H9 (cell line): ENCODE data around the gene TBC1D20. TPM values are rescaled to one million over a fixed set of nuclear protein-coding genes. Genes with fewer than 3 reads are reported as not detected.

Experiments used
- DNase-seq: peaks from one replicate; pipeline ENCODE4 v3.0.0-alpha.2; 2017
- H2AFZ ChIP-seq: one replicate; pipeline ENCODE4 v1.6.1; 2013; ENCODE audit warnings: mild to moderate bottlenecking, low read length, control low read depth, moderate library complexity
- H2AK5ac ChIP-seq: 2 replicates; pipeline ENCODE4 v1.6.1; 2013; ENCODE audit warnings: low read length, control low read depth, mixed read lengths; ENCODE audit not compliant: insufficient read length
- H2BK120ac ChIP-seq: one replicate; pipeline ENCODE4 v1.6.1; 2013; ENCODE audit warnings: low read depth, mild to moderate bottlenecking, low read length, control low read depth, inconsistent platforms; ENCODE audit not compliant: poor library complexity, severe bottlenecking
- H2BK12ac ChIP-seq: 2 replicates; pipeline ENCODE4 v1.6.1; 2013; ENCODE audit warnings: low read length, control low read depth, mixed read lengths, low read depth; ENCODE audit not compliant: insufficient read length
- H2BK15ac ChIP-seq: 2 replicates; pipeline ENCODE4 v1.6.1; 2013; ENCODE audit warnings: low read depth, low read length, control low read depth
- H2BK20ac ChIP-seq: one replicate; pipeline ENCODE4 v1.6.1; 2013; ENCODE audit warnings: low read depth, mild to moderate bottlenecking, low read length, control low read depth, inconsistent platforms; ENCODE audit not compliant: poor library complexity, severe bottlenecking
- H2BK5ac ChIP-seq: 2 replicates; pipeline ENCODE4 v1.6.1; 2013; ENCODE audit warnings: low read length, control low read depth, mixed read lengths; ENCODE audit not compliant: insufficient read length
- H3K14ac ChIP-seq: 2 replicates; pipeline ENCODE4 v1.6.1; 2013; ENCODE audit warnings: low read length, control low read depth; ENCODE audit not compliant: insufficient read depth
- H3K18ac ChIP-seq: 2 replicates; pipeline ENCODE4 v1.6.1; 2013; ENCODE audit warnings: low read depth, mild to moderate bottlenecking, mixed read lengths, low read length, control low read depth; ENCODE audit not compliant: insufficient read length
- H3K23ac ChIP-seq: 2 replicates; pipeline ENCODE4 v1.6.1; 2013; ENCODE audit warnings: low read length, control low read depth, mixed read lengths, low read depth; ENCODE audit not compliant: insufficient read length
- H3K23me2 ChIP-seq: 2 replicates; pipeline ENCODE4 v1.6.1; 2013; ENCODE audit warnings: low read depth, mild to moderate bottlenecking, mixed read lengths, low read length, control low read depth; ENCODE audit not compliant: insufficient read length, poor library complexity, severe bottlenecking
- H3K27ac ChIP-seq: 2 replicates; pipeline ENCODE4 v1.5.1; 2013; ENCODE audit warnings: low read length, control low read depth, mixed read lengths, low read depth; ENCODE audit not compliant: insufficient read length
- H3K27me3 ChIP-seq: 2 replicates; pipeline ENCODE4 v1.6.1; 2013; ENCODE audit warnings: low read length, control low read depth, inconsistent platforms; ENCODE audit not compliant: insufficient read depth
- H3K4ac ChIP-seq: 2 replicates; pipeline ENCODE4 v1.6.1; 2013; ENCODE audit warnings: low read depth, mild to moderate bottlenecking, control low read depth, inconsistent platforms, low read length, moderate library complexity
- H3K4me1 ChIP-seq: 2 replicates; pipeline ENCODE4 v1.6.1; 2013; ENCODE audit warnings: low read length, control low read depth, inconsistent platforms; ENCODE audit not compliant: insufficient read depth
- H3K4me2 ChIP-seq: 2 replicates; pipeline ENCODE4 v1.6.1; 2013; ENCODE audit warnings: low read length, control low read depth, mixed read lengths; ENCODE audit not compliant: insufficient read length, insufficient read depth
- H3K56ac ChIP-seq: 2 replicates; pipeline ENCODE4 v1.6.1; 2013; ENCODE audit warnings: low read depth, mild to moderate bottlenecking, mixed read lengths, low read length, control low read depth; ENCODE audit not compliant: insufficient read length
- H3K79me1 ChIP-seq: 2 replicates; pipeline ENCODE4 v1.6.1; 2013; ENCODE audit warnings: low read depth, mild to moderate bottlenecking, moderate library complexity, low read length, control low read depth, inconsistent platforms; ENCODE audit not compliant: insufficient read depth, poor library complexity, severe bottlenecking
- H3K79me2 ChIP-seq: 2 replicates; pipeline ENCODE4 v1.6.1; 2013; ENCODE audit warnings: low read length, control low read depth, inconsistent platforms; ENCODE audit not compliant: insufficient read depth
- H3K9ac ChIP-seq: 2 replicates; pipeline ENCODE4 v1.6.1; 2013; ENCODE audit warnings: low read length, control low read depth, mixed read lengths; ENCODE audit not compliant: insufficient read length; ENCODE audit errors: extremely low read depth
- H3K9me3 ChIP-seq: one replicate; pipeline ENCODE4 v1.6.1; 2013; ENCODE audit warnings: low read depth, low read length, inconsistent platforms; ENCODE audit not compliant: control insufficient read depth
- H3T11ph ChIP-seq: one replicate; pipeline ENCODE4 v1.6.1; 2013; ENCODE audit warnings: mild to moderate bottlenecking, low read length, control low read depth, inconsistent platforms
- H4K20me1 ChIP-seq: one replicate; pipeline ENCODE4 v1.6.1; 2013; ENCODE audit not compliant: control insufficient read depth, insufficient read length, insufficient read depth
- H4K5ac ChIP-seq: 2 replicates; pipeline ENCODE4 v1.6.1; 2013; ENCODE audit warnings: low read depth, mild to moderate bottlenecking, mixed read lengths, low read length, control low read depth; ENCODE audit not compliant: insufficient read length
- H4K8ac ChIP-seq: replicated peaks from 2 replicates; pipeline ENCODE4 v1.6.1; 2013; ENCODE audit warnings: low read length, control low read depth, mixed read lengths, low read depth; ENCODE audit not compliant: insufficient read length
- H4K91ac ChIP-seq: 2 replicates; pipeline ENCODE4 v1.6.1; 2013; ENCODE audit warnings: low read depth, mild to moderate bottlenecking, moderate library complexity, mixed read lengths, low read length, control low read depth; ENCODE audit not compliant: insufficient read length
- H3K27ac Mint-ChIP-seq, 3 experiments: 2 replicates in 2 of 3; 3 replicates in 1 of 3; pipeline ENCODE4 v1.8.0; 2020 to 2021; ENCODE audit warnings: mixed read lengths in 3 of 3, mild to moderate bottlenecking in 1 of 3, moderate library complexity in 1 of 3
- H3K27me3 Mint-ChIP-seq: 2 replicates; pipeline ENCODE4 v1.8.0; 2021; ENCODE audit warnings: low read depth, mild to moderate bottlenecking, moderate library complexity, mixed read lengths
- H3K36me3 Mint-ChIP-seq, 3 experiments: 2 replicates in 2 of 3; 3 replicates in 1 of 3; pipeline ENCODE4 v1.8.0; 2020 to 2021; ENCODE audit warnings: low read depth in 3 of 3, mixed read lengths in 3 of 3; ENCODE audit not compliant: insufficient read depth in 1 of 3
- H3K4me1 Mint-ChIP-seq, 2 experiments: 2 replicates each; pipeline ENCODE4 v1.8.0; 2020; ENCODE audit warnings: mixed read lengths in 2 of 2
- H3K4me3 Mint-ChIP-seq, 2 experiments: 2 replicates in 1 of 2; 3 replicates in 1 of 2; pipeline ENCODE4 v1.8.0; 2020 to 2021; ENCODE audit warnings: mild to moderate bottlenecking in 2 of 2, mixed read lengths in 2 of 2, moderate library complexity in 1 of 2
- H3K9me3 Mint-ChIP-seq, 2 experiments: 2 replicates in 1 of 2; 3 replicates in 1 of 2; pipeline ENCODE4 v1.8.0; 2020; ENCODE audit warnings: mild to moderate bottlenecking in 2 of 2, mixed read lengths in 2 of 2, moderate library complexity in 1 of 2
- WGBS: extraction: QIAGEN DNeasy Blood & Tissue Kit; methylation state at CpG from one replicate; pipeline ENCODE4 v1.1.7; 2013; ENCODE audit warnings: missing lambda C conversion rate, low lambda C conversion rate, mixed read lengths; ENCODE audit not compliant: insufficient read length; ENCODE audit errors: extremely low coverage; 5-methylcytosine and 5-hydroxymethylcytosine counted together
- total RNA-seq: library from RNA; stranded (reverse); gene quantifications from 2 replicates; pipeline ENCODE4 v1.2.1, GENCODE V29; 2021
- TF ChIP-seq, protein P1 (sequence below): fragments of 200-600 bp; sonication (generic); conservative IDR thresholded peaks from 3 replicates; pipeline ENCODE4 v1.8.0; 2021; ENCODE audit warnings: antibody characterized with exemption, mild to moderate bottlenecking

The TBC1D20 gene
- total RNA-seq, 1 experiment from 2014 or later = 17.9 TPM

DNA sequence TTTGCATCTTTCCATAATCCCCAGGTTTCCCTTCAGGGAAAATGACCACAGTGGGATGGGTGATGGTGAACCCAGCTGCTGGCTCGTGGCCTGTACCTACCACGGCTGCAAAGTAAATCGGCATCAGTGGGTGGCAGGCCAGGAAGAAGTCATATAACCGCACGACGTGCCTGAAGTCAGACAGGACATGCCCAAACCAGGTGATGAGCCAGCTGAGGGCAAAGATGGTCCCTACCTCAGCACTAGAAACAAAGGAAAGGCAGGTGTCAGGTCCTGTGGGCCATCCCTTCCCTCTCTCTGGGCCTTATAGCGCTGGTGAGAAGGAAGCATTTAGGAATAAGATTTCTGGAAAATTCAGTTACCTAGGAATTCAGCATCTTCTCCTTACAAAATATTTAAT is 22.2 kb downstream of the TBC1D20 start:
- Histone ChIP-seq H3K9me3 (no peaks in the 10 kb centered on the region), H2AK5ac (no peak overlapping the region), H2BK15ac (no peak overlapping the region), H3K4me2 (no peak overlapping the region), H3K9ac (no peak overlapping the region), H3K4ac (no peak overlapping the region), H3K27me3 (peaks cover 5% of the 10 kb centered on the region; the same call in 1 of the 2 replicates), H4K8ac (no peak overlapping the region), H2BK5ac (no peak overlapping the region), H3K27ac (no peak overlapping the region), H4K20me1 (no peaks in the 10 kb centered on the region), H4K5ac (no peak overlapping the region), H3K18ac (no peak overlapping the region), H2AFZ (no peak overlapping the region), H3K23me2 (no peaks in the 10 kb centered on the region), H3K56ac (no peak overlapping the region), H3K4me1 (0 out of 2 replicates have a peak, but pooled peaks cover 1% of the 10 kb centered on the region), H2BK120ac (no peak overlapping the region), H3K14ac (no peak overlapping the region), H2BK12ac (no peak overlapping the region), H3T11ph (no peak overlapping the region), H3K79me2 (no peaks in the 10 kb centered on the region), H3K79me1 (no peaks in the 10 kb centered on the region), H4K91ac (no peak overlapping the region), H2BK20ac (no peak overlapping the region), H3K23ac (no peak overlapping the region)
- WGBS = no CpG with 5 or more reads among the region's 7 CpGs
- Mint-ChIP-seq H3K36me3 (peaks cover 35 to 91% (median 83%) of the 10 kb centered on the region in 3 experiments; a peak in 6 of 7 replicates), H3K4me3 (no peak overlapping the region), H3K27ac (no peak overlapping the region), H3K4me1 (peaks cover 8% of the 10 kb centered on the region in 2 experiments), H3K27me3 (peaks cover 17% of the 10 kb centered on the region), H3K9me3 (no peaks in the 10 kb centered on the region)
- no peak for DNase-seq
- TF ChIP-seq, protein P1, sequence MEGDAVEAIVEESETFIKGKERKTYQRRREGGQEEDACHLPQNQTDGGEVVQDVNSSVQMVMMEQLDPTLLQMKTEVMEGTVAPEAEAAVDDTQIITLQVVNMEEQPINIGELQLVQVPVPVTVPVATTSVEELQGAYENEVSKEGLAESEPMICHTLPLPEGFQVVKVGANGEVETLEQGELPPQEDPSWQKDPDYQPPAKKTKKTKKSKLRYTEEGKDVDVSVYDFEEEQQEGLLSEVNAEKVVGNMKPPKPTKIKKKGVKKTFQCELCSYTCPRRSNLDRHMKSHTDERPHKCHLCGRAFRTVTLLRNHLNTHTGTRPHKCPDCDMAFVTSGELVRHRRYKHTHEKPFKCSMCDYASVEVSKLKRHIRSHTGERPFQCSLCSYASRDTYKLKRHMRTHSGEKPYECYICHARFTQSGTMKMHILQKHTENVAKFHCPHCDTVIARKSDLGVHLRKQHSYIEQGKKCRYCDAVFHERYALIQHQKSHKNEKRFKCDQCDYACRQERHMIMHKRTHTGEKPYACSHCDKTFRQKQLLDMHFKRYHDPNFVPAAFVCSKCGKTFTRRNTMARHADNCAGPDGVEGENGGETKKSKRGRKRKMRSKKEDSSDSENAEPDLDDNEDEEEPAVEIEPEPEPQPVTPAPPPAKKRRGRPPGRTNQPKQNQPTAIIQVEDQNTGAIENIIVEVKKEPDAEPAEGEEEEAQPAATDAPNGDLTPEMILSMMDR = no peak
